ENCODE results near the gene PLEKHD1. TPM values are rescaled to one million over a fixed set of nuclear protein-coding genes. Genes with fewer than 3 reads are reported as not detected.

The PLEKHD1 gene
- total RNA-seq, 1 donor from 2014 or later = not detected

GRCh38 chr14:69574263-69574953 is 89.9 kb downstream of the PLEKHD1 start, which contains the start of gene CCDC177:
Gene CCDC177, minus strand, starts transcription at chr14:69574871. Its CDS starts 1,249 bp downstream, at chr14:69573622.
- DNase-seq (ENCODE audit: low spot score) (peak; percentile 58), ATAC-seq (peak; percentile 66)

GRCh38 chr14:69574954-69575295 is 90.4 kb downstream of the PLEKHD1 start:
- DNase-seq (ENCODE audit: low spot score) (no peak), ATAC-seq (no peak)

- no peak for ATAC-seq
- no peak for DNase-seq (ENCODE audit: low spot score)
These were observed 94.9 kb downstream of the PLEKHD1 start for GRCh38 chr14:69579476-69579875.

GRCh38 chr14:69580009-69580577 is 95.6 kb downstream of the PLEKHD1 start:
- peak; percentile 80 for DNase-seq (ENCODE audit: low spot score)
- peak; percentile 92 for ATAC-seq

Other genes with a start within 250 kb of the PLEKHD1 start
- 1.1 TPM for gene GALNT16, start 224.6 kb upstream of the PLEKHD1 start, total RNA-seq
- 53.2 TPM for gene ERH, start 86.4 kb upstream of the PLEKHD1 start, total RNA-seq
- 55.2 TPM for gene SLC39A9, start 86.0 kb upstream of the PLEKHD1 start, total RNA-seq
- 0.08 TPM for gene CCDC177, start 90.1 kb downstream of the PLEKHD1 start, total RNA-seq
- 14.8 TPM for gene SUSD6, start 126.9 kb downstream of the PLEKHD1 start, total RNA-seq

Data from left lobe of liver (tissue), 2 donors.